GM12878 (cell line): ENCODE data around the gene PLSCR3. TPM values are rescaled to one million over a fixed set of nuclear protein-coding genes. Genes with fewer than 3 reads are reported as not detected.
A peak's percentile ranks its signal among the peaks of the same experiment; 100 is the strongest.

Experiments used
- ATAC-seq: fragments of 200-7000 bp; cut with Tn5 transposase; 3 replicates; pipeline ENCODE4 v1.9.1; 2020; ENCODE audit warnings: mild to moderate bottlenecking, moderate library complexity
- BruUV-seq: library from RNA; stranded (reverse); fragments of 400-500 nt; replicated peaks from 2 replicates; lab custom pipeline; 2021; lab: Mats Ljungman, UMichigan
- CTCF ChIA-PET: fragments of 300-600 bp; sonication (Branson Sonifier 250); formaldehyde crosslinking; extraction: SDS; loops from one replicate; lab custom pipeline; 2021; ENCODE audit warnings: inconsistent platforms; lab: Yijun Ruan, JAX
- POLR2A ChIA-PET: fragments of 350-600 bp; formaldehyde crosslinking; extraction: SDS; loops from one replicate; lab custom pipeline; 2021; ENCODE audit warnings: inconsistent platforms; lab: Charles Lee
- RAD21 ChIA-PET: fragments of 300-600 bp; sonication (Branson Sonifier 250); formaldehyde crosslinking; loops from one replicate; lab custom pipeline; 2023; ENCODE audit warnings: antibody characterized with exemption; ENCODE audit not compliant: unreplicated experiment; lab: Charles Lee
- SMC1A ChIA-PET: fragments of 300-600 bp; sonication (Branson Sonifier 250); formaldehyde crosslinking; loops from one replicate; lab custom pipeline; 2023; ENCODE audit not compliant: unreplicated experiment, uncharacterized antibody; lab: Charles Lee
- DNase-seq: peaks from one replicate; pipeline ENCODE4 v3.0.0-alpha.2; 2011; ENCODE audit warnings: low read depth, low spot score
- FAIRE-seq: peaks from 3 replicates; lab custom pipeline; 2011; peaks lifted over from hg19 to GRCh38; lab: Jason Lieb, UNC
- H2AFZ ChIP-seq: 2 replicates; pipeline ENCODE4 v1.6.0; 2011; ENCODE audit warnings: low read depth, low read length, control low read depth; ENCODE audit not compliant: control insufficient read depth
- H3K27ac ChIP-seq: 2 replicates; pipeline ENCODE4 v1.5.1; 2011; ENCODE audit warnings: control low read depth; ENCODE audit not compliant: control insufficient read depth, insufficient read depth
- H3K27me3 ChIP-seq, 2 experiments: replicated peaks in 1 of 2; 2 replicates each; pipeline versions ENCODE4 v1.6.0 to v1.6.1; 2011; ENCODE audit warnings: low read length in 1 of 2; ENCODE audit not compliant: control insufficient read depth in 2 of 2, insufficient read depth in 2 of 2
- H3K36me3 ChIP-seq, 2 experiments: 2 replicates each; pipeline ENCODE4 v1.5.1; 2011; ENCODE audit warnings: low read length in 1 of 2; ENCODE audit not compliant: control insufficient read depth in 2 of 2, insufficient read depth in 2 of 2
- H3K4me1 ChIP-seq: 2 replicates; pipeline ENCODE4 v1.6.1; 2011; ENCODE audit warnings: mild to moderate bottlenecking, low read length, moderate library complexity, mixed read lengths; ENCODE audit not compliant: control insufficient read depth, insufficient read depth
- H3K4me2 ChIP-seq: 2 replicates; pipeline ENCODE4 v1.6.0; 2011; ENCODE audit warnings: control low read depth; ENCODE audit not compliant: control insufficient read depth, insufficient read depth
- H3K4me3 ChIP-seq: fragments of 200-600 bp; sonication (generic); 2 replicates; pipeline ENCODE4 v1.5.1; 2016
- H3K79me2 ChIP-seq: 2 replicates; pipeline ENCODE4 v1.6.0; 2011; ENCODE audit warnings: low read length; ENCODE audit not compliant: control insufficient read depth, insufficient read depth
- H3K9ac ChIP-seq: 2 replicates; pipeline ENCODE4 v1.8.0; 2011; ENCODE audit warnings: low read length, control low read depth, mixed read lengths; ENCODE audit not compliant: control insufficient read depth, insufficient read depth
- H3K9me3 ChIP-seq: replicated peaks from 3 replicates; pipeline ENCODE4 v1.5.1; 2011; ENCODE audit warnings: mild to moderate bottlenecking, low read length; ENCODE audit not compliant: control insufficient read depth, insufficient read depth
- H4K20me1 ChIP-seq: 2 replicates; pipeline ENCODE4 v1.6.0; 2011; ENCODE audit not compliant: control insufficient read depth, insufficient read depth
- CTCF ChIP-seq, 3 experiments: IDR thresholded peaks in 2 of 3; conservative IDR thresholded peaks in 1 of 3; 2 replicates each; pipeline ENCODE4 v1.5.1; 2011; ENCODE audit warnings: low read depth in 3 of 3, low read length in 3 of 3, mild to moderate bottlenecking in 3 of 3, control low read depth in 2 of 3, moderate library complexity in 2 of 3, inconsistent platforms in 1 of 3, mixed read lengths in 1 of 3; ENCODE audit not compliant: control insufficient read depth in 2 of 3, insufficient read depth in 1 of 3; ENCODE audit errors: extremely low read depth in 1 of 3
- HDGF ChIP-seq: fragments of 450-650 bp; IDR thresholded peaks from 2 replicates; pipeline ENCODE4 v1.6.1; 2016; ENCODE audit warnings: antibody characterized with exemption
- IRF4 ChIP-seq: IDR thresholded peaks from 2 replicates; pipeline ENCODE4 v1.6.1; 2011; ENCODE audit warnings: low read depth, low read length
- MLLT1 ChIP-seq: fragments of 450-650 bp; IDR thresholded peaks from 2 replicates; pipeline ENCODE4 v1.6.1; 2016; ENCODE audit warnings: mild to moderate bottlenecking
- MTA2 ChIP-seq: fragments of 450-650 bp; IDR thresholded peaks from 2 replicates; pipeline ENCODE4 v1.6.1; 2016; ENCODE audit warnings: low read depth, mild to moderate bottlenecking, moderate library complexity
- RUNX3 ChIP-seq: IDR thresholded peaks from 2 replicates; pipeline ENCODE4 v1.6.1; 2012; ENCODE audit warnings: low read length, inconsistent platforms
- SMAD5 ChIP-seq: IDR thresholded peaks from 2 replicates; pipeline ENCODE4 v1.6.1; 2016; ENCODE audit warnings: antibody characterized with exemption, low read depth
- WGBS: methylation state at CpG from one replicate; pipeline ENCODE4 v1.1.6; 2016; ENCODE audit warnings: low lambda C conversion rate; ENCODE audit not compliant: insufficient replicate concordance, insufficient coverage; ENCODE audit errors: missing lambda C conversion rate; 5-methylcytosine and 5-hydroxymethylcytosine counted together
- in situ Hi-C: fragments of 300-500 bp; cut with MboI; formaldehyde crosslinking; loops from 9 replicates; pipeline ENCODE4 v1.14.3; 2018; ENCODE audit warnings: mixed read lengths
- intact Hi-C: fragments of 100-400 bp; cut with micrococcal nuclease; formaldehyde crosslinking; loops from one replicate; pipeline ENCODE4 v1.14.2; 2022; ENCODE audit not compliant: unreplicated experiment
- polyA plus RNA-seq, 11 experiments: library from polyadenylated mRNA; depleted of rRNA in 4 of 11; unstranded in 6 of 11; stranded (reverse) in 5 of 11; fragments of >200 nt; fragmentation: Nextera tagmentation in 4 of 11; fragmentation: Illumina TruSeq in 1 of 11; extraction: Ambion mirVana in 4 of 11; extraction: Trizol in 1 of 11; gene quantifications; 1 replicate in 1 of 11; 2 replicates in 10 of 11; pipeline versions ENCODE4 v1.2.1 to v1.2.3, GENCODE V29; 2011 to 2016; ENCODE audit warnings: inconsistent platforms in 2 of 11, missing spikeins in 2 of 11, low read depth in 1 of 11
- total RNA-seq, 4 experiments: library from RNA; depleted of rRNA in 3 of 4; stranded (reverse); fragments of >200 nt in 3 of 4; fragmentation: Illumina TruSeq in 1 of 4; extraction: Trizol in 1 of 4; gene quantifications; 2 replicates each; pipeline versions ENCODE4 v1.2.1 to v1.2.3, GENCODE V29; 2013 to 2021

Gene PLSCR3
- total and polyA plus RNA-seq, 10 of the 15 experiments (the other 5 are each of a cell fraction or from before 2014, with no cell fraction given), result 9.9 to 51.4 (median 43.4) TPM

- peak overlapping the region; percentile 62 for H3K9ac ChIP-seq
- no peak for ATAC-seq
- no peak for DNase-seq
- peak overlapping the region; percentile 59 for H3K27ac ChIP-seq
- 24% methylated on average over 10 of the region's 10 CpGs for WGBS
- TF ChIP-seq RUNX3, result peak; percentile 59; the same call in 1 of the 2 replicates
- TF ChIP-seq HDGF, result peak; percentile 67; the same call in 1 of the 2 replicates
- TF ChIP-seq IRF4, result no peak
- 0 out of 2 replicates have a peak, but pooled peaks have one; percentile 1 for TF ChIP-seq SMAD5
- no peak for TF ChIP-seq MTA2
- peak in 1 of 3 experiments; percentile 71; a peak in 4 of 6 replicates for TF ChIP-seq CTCF (IDR thresholded peaks at IDR 0.05 in 2 of 3, conservative IDR thresholded peaks at IDR 0.05 in 1 of 3; ENCODE audit: control insufficient read depth in 2 of 3, extremely low read depth in 1 of 3, insufficient read depth in 1 of 3, low read depth in 3 of 3, low read length in 3 of 3)
- peak; percentile 36; the same call in 1 of the 2 replicates for TF ChIP-seq MLLT1
- FAIRE-seq, result peak; percentile 38
- peak overlapping the region; percentile 93 for H3K4me2 ChIP-seq
- TSS peak; percentile 46 for BruUV-seq
- RAD21 ChIA-PET, result interaction anchor here (1.2 to 5.0 kb wide), 2 partner anchors 16 to 28 kb away, joined by 3 to 45 read pairs; partner anchors contain the start of gene ACAP1
- H3K4me1 ChIP-seq, result peaks cover 23% of the 10 kb centered on the region
- POLR2A ChIA-PET, result interaction anchor here (0.7 to 1.0 kb wide), 2 partner anchors 16 to 51 kb away, joined by 3 to 10 read pairs; partner anchors contain the start of genes ACAP1 and TMEM256
- in situ Hi-C loops, result no loop called here
- H2AFZ ChIP-seq, result no peak overlapping the region; the same call in 1 of the 2 replicates
- H4K20me1 ChIP-seq, result no peaks in the 10 kb centered on the region
- H3K9me3 ChIP-seq, result no peaks in the 10 kb centered on the region
- peaks cover 7% of the 10 kb centered on the region for H3K79me2 ChIP-seq
- no peaks in the 10 kb centered on the region for H3K27me3 ChIP-seq
- SMC1A ChIA-PET, result interaction anchor here (1.2 to 1.5 kb wide), 4 partner anchors 14 to 153 kb away, joined by 3 to 5 read pairs (median 4); partner anchors contain the start of genes ACAP1 and TMEM102
- H3K36me3 ChIP-seq, result peaks cover 2 to 5% of the 10 kb centered on the region in 2 experiments; a peak in 3 of 4 replicates
- peak overlapping the region; percentile 88 for H3K4me3 ChIP-seq
- intact Hi-C loops, result loop anchor here (5.0 kb wide), 1 partner anchor 85 kb away; the partner anchor contains the start of genes FGF11 and TMEM102
- CTCF ChIA-PET, result interaction anchor here (1.2 to 2.6 kb wide), 3 partner anchors 12 to 32 kb away, joined by 3 to 9 read pairs (median 4); no protein-coding TSS in a partner anchor
Observed at GRCh38 chr17:7352503-7352889, 41.8 kb downstream of the PLSCR3 start.
